IMR-90 (cell line): ENCODE data around the gene AFG1L. TPM values are rescaled to one million over a fixed set of nuclear protein-coding genes. Genes with fewer than 3 reads are reported as not detected.

Experiments
- ATAC-seq: fragments of 200-7000 bp; cut with Tn5 transposase; 2 replicates; pipeline ENCODE4 v1.9.1; 2020; ENCODE audit warnings: low read depth, mild to moderate bottlenecking, moderate library complexity
- BruUV-seq: library from RNA; stranded (reverse); fragments of 400-500 nt; replicated peaks from 2 replicates; lab custom pipeline; 2021; lab: Mats Ljungman, UMichigan
- CTCF ChIA-PET: fragments of 300-600 bp; formaldehyde crosslinking; extraction: SDS; loops from one replicate; lab custom pipeline; 2021; ENCODE audit warnings: antibody characterized with exemption; lab: Yijun Ruan, JAX
- POLR2A ChIA-PET: fragments of 300-600 bp; sonication (Branson Sonifier 250); formaldehyde crosslinking; loops from one replicate; lab custom pipeline; 2022; ENCODE audit warnings: antibody characterized with exemption; ENCODE audit not compliant: unreplicated experiment; lab: Charles Lee
- DNase-seq: peaks from one replicate; pipeline ENCODE4 v3.0.0; 2013
- H2AFZ ChIP-seq: replicated peaks from 2 replicates; pipeline ENCODE3; 2013; ENCODE audit warnings: low read length, mild to moderate bottlenecking; ENCODE audit not compliant: poor library complexity
- H2AK5ac ChIP-seq: 2 replicates; pipeline ENCODE4 v1.6.1; 2013; ENCODE audit warnings: low read depth, low read length, inconsistent platforms
- H2AK9ac ChIP-seq: replicated peaks from 2 replicates; pipeline ENCODE3; 2013; ENCODE audit warnings: mild to moderate bottlenecking, low read depth, low read length, moderate library complexity; ENCODE audit not compliant: poor library complexity
- H2BK120ac ChIP-seq: 2 replicates; pipeline ENCODE4 v1.6.1; 2013; ENCODE audit warnings: low read depth, low read length, inconsistent platforms
- H2BK15ac ChIP-seq: 3 replicates; pipeline ENCODE4 v1.6.1; 2013; ENCODE audit warnings: low read depth, low read length, inconsistent platforms
- H2BK20ac ChIP-seq: 2 replicates; pipeline ENCODE4 v1.6.1; 2013; ENCODE audit warnings: low read depth, mild to moderate bottlenecking, inconsistent platforms, low read length, moderate library complexity
- H2BK5ac ChIP-seq: 2 replicates; pipeline ENCODE4 v1.6.1; 2013; ENCODE audit warnings: mild to moderate bottlenecking, low read depth, low read length, inconsistent platforms; ENCODE audit not compliant: poor library complexity, severe bottlenecking
- H3K14ac ChIP-seq: replicated peaks from 2 replicates; pipeline ENCODE4 v1.6.1; 2013; ENCODE audit warnings: low read depth, low read length, inconsistent platforms
- H3K18ac ChIP-seq: 2 replicates; pipeline ENCODE4 v1.6.1; 2013; ENCODE audit warnings: low read depth, low read length, control low read depth
- H3K23ac ChIP-seq: 2 replicates; pipeline ENCODE4 v1.6.1; 2013; ENCODE audit warnings: low read depth, low read length, inconsistent platforms
- H3K27ac ChIP-seq: 2 replicates; pipeline ENCODE4 v1.5.1; 2013; ENCODE audit warnings: mild to moderate bottlenecking, control low read depth, low read length; ENCODE audit not compliant: insufficient read depth
- H3K27me3 ChIP-seq: 2 replicates; pipeline ENCODE4 v1.6.1; 2013; ENCODE audit warnings: low read length; ENCODE audit not compliant: control insufficient read depth, insufficient read depth
- H3K36me3 ChIP-seq: 2 replicates; pipeline ENCODE4 v1.6.1; 2013; ENCODE audit warnings: low read length, mixed read lengths; ENCODE audit not compliant: control insufficient read depth, insufficient read depth
- H3K4ac ChIP-seq: 2 replicates; pipeline ENCODE4 v1.6.1; 2013; ENCODE audit warnings: low read depth, low read length, inconsistent platforms
- H3K4me1 ChIP-seq: 2 replicates; pipeline ENCODE4 v1.6.1; 2013; ENCODE audit warnings: low read length, mixed read lengths; ENCODE audit not compliant: control insufficient read depth, insufficient read depth
- H3K4me2 ChIP-seq: 2 replicates; pipeline ENCODE4 v1.6.1; 2013; ENCODE audit warnings: low read depth, mild to moderate bottlenecking, control low read depth, low read length, moderate library complexity
- H3K4me3 ChIP-seq: 2 replicates; pipeline ENCODE4 v1.5.1; 2013; ENCODE audit warnings: low read depth, mild to moderate bottlenecking, control low read depth, low read length, moderate library complexity; ENCODE audit not compliant: insufficient read depth
- H3K56ac ChIP-seq: 2 replicates; pipeline ENCODE4 v1.6.1; 2013; ENCODE audit warnings: low read length, inconsistent platforms; ENCODE audit not compliant: insufficient read depth; ENCODE audit errors: extremely low read depth
- H3K79me1 ChIP-seq, 2 experiments: 2 replicates each; pipeline ENCODE4 v1.6.1; 2013; ENCODE audit warnings: low read length in 2 of 2, inconsistent platforms in 1 of 2, low read depth in 1 of 2
- H3K9ac ChIP-seq: 2 replicates; pipeline ENCODE4 v1.6.1; 2013; ENCODE audit warnings: low read depth, low read length, control low read depth
- H3K9me1 ChIP-seq: 2 replicates; pipeline ENCODE4 v1.6.1; 2013; ENCODE audit warnings: low read length, inconsistent platforms; ENCODE audit not compliant: insufficient read depth
- H3K9me3 ChIP-seq: 2 replicates; pipeline ENCODE4 v1.6.1; 2013; ENCODE audit warnings: low read length; ENCODE audit not compliant: control insufficient read depth, insufficient read depth
- H4K20me1 ChIP-seq: 2 replicates; pipeline ENCODE4 v1.6.1; 2013; ENCODE audit warnings: low read length, inconsistent platforms; ENCODE audit not compliant: insufficient read depth
- H4K5ac ChIP-seq: 2 replicates; pipeline ENCODE4 v1.6.1; 2013; ENCODE audit warnings: mild to moderate bottlenecking, low read depth, low read length, control low read depth
- H4K8ac ChIP-seq, 2 experiments: 2 replicates each; pipeline ENCODE4 v1.6.1; 2013; ENCODE audit warnings: low read depth in 2 of 2, low read length in 2 of 2, control low read depth in 1 of 2, inconsistent platforms in 1 of 2
- H4K91ac ChIP-seq: 2 replicates; pipeline ENCODE4 v1.6.1; 2013; ENCODE audit warnings: low read depth, low read length, inconsistent platforms; ENCODE audit not compliant: insufficient read depth
- BHLHE40 ChIP-seq: fragments of 150-350 bp; IDR thresholded peaks from 2 replicates; pipeline ENCODE4 v1.6.1; 2016; ENCODE audit warnings: mild to moderate bottlenecking, low read depth, low read length
- ELK1 ChIP-seq: fragments of 150-350 bp; IDR thresholded peaks from 2 replicates; pipeline ENCODE4 v1.6.1; 2016; ENCODE audit warnings: low read depth, mild to moderate bottlenecking, low read length, moderate library complexity, borderline replicate concordance
- MAFK ChIP-seq: IDR thresholded peaks from 2 replicates; pipeline ENCODE4 v1.6.1; 2012; ENCODE audit warnings: low read depth, low read length, improper control_type of control experiment
- MXI1 ChIP-seq: IDR thresholded peaks from 2 replicates; pipeline ENCODE4 v1.6.1; 2012; ENCODE audit warnings: low read depth, mild to moderate bottlenecking, low read length, moderate library complexity, borderline replicate concordance
- WGBS, 2 experiments: methylation state at CpG; one replicate each; pipeline versions ENCODE4 v1.1.5 to v1.1.7; 2013; ENCODE audit warnings: missing lambda C conversion rate in 2 of 2; ENCODE audit not compliant: insufficient read length in 1 of 2; ENCODE audit errors: extremely low coverage in 2 of 2; 5-methylcytosine and 5-hydroxymethylcytosine counted together
- dilution Hi-C: fragments of 300-500 bp; cut with HindIII; formaldehyde crosslinking; loops from one replicate; pipeline ENCODE4 v1.14.3; 2018; ENCODE audit warnings: low sequenced_read_pairs; ENCODE audit not compliant: unreplicated experiment
- in situ Hi-C: fragments of 300-500 bp; cut with MboI; formaldehyde crosslinking; loops from 3 replicates; pipeline ENCODE4 v1.14.3; 2019; ENCODE audit warnings: low sequenced_read_pairs, inconsistent platforms, mixed read lengths
- intact Hi-C: fragments of 100-400 bp; cut with micrococcal nuclease; formaldehyde crosslinking; loops from 2 replicates; pipeline ENCODE4 v1.10.0; 2022
- polyA plus RNA-seq, 3 experiments: library from polyadenylated mRNA; depleted of rRNA; stranded (reverse); fragments of >200 nt; gene quantifications; 2 replicates each; pipeline ENCODE4 v1.2.3, GENCODE V29; 2012; ENCODE audit warnings: low replicate concordance in 1 of 3
- total RNA-seq: library from RNA; depleted of rRNA; stranded (reverse); fragments of >200 nt; gene quantifications from 2 replicates; pipeline ENCODE4 v1.2.3, GENCODE V29; 2012

Gene AFG1L
- total and polyA plus RNA-seq, 2 of the 4 experiments (the other 2 are of a cell fraction) = 1.0 to 2.0 TPM

DNA sequence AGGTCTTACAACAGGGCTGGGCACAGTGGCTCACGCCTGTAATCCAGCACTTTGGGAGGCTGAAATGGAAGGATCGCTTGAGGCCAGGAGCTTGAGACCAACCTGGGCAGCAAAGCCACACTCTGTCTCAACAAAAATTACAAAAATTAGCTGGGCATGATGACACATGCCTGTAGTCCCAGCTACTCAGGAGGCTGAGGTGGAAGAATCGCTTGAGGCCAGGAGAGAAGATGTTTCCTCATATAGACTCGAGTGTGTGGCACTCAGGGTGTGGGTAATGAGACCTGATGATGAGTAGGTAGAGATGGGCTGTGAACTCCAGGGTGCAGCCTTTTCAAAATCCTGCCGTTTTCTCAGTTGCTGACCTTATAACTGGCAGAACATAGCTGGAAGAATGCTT, 140.5 kb downstream of the AFG1L start:
- no peak overlapping the region for H4K91ac ChIP-seq
- H3K18ac ChIP-seq = no peak overlapping the region
- ATAC-seq (no peak), DNase-seq (no peak)
- H3K4me1 ChIP-seq = no peaks in the 10 kb centered on the region
- no peak overlapping the region for H3K9ac ChIP-seq
- H3K4me3 ChIP-seq = no peak overlapping the region
- no TSS peak for BruUV-seq
- no peaks in the 10 kb centered on the region for H3K27me3 ChIP-seq
- no peak overlapping the region for H4K8ac ChIP-seq
- no peak overlapping the region for H2BK120ac ChIP-seq
- H2BK5ac ChIP-seq = no peak overlapping the region
- H3K79me1 ChIP-seq = no peaks in the 10 kb centered on the region
- no peak overlapping the region for H3K14ac ChIP-seq
- H2BK15ac ChIP-seq = no peak overlapping the region
- in situ Hi-C loops (no loop called here), dilution Hi-C loops (no loop called here), intact Hi-C loops (no loop called here)
- no peak overlapping the region for H3K23ac ChIP-seq
- no peak overlapping the region for H2AK5ac ChIP-seq
- CTCF ChIA-PET = no interaction called here
- H3K9me3 ChIP-seq = no peaks in the 10 kb centered on the region
- no peaks in the 10 kb centered on the region for H3K36me3 ChIP-seq
- H4K5ac ChIP-seq = no peak overlapping the region
- no peaks in the 10 kb centered on the region for H3K9me1 ChIP-seq
- WGBS, 2 experiments = 100% methylated on average over 1 of the region's 5 CpGs; no CpG with 5 or more reads in 1 of the 2 experiments
- H2AFZ ChIP-seq = no peak overlapping the region
- no peaks in the 10 kb centered on the region for H4K20me1 ChIP-seq
- no peak overlapping the region for H3K4ac ChIP-seq
- no peak for TF ChIP-seq ELK1
- TF ChIP-seq MXI1 = no peak
- no peak for TF ChIP-seq MAFK
- no peak for TF ChIP-seq BHLHE40
- no peak overlapping the region for H2BK20ac ChIP-seq
- POLR2A ChIA-PET = no interaction called here
- no peak overlapping the region for H3K27ac ChIP-seq
- no peak overlapping the region for H2AK9ac ChIP-seq
- no peak overlapping the region for H3K4me2 ChIP-seq
- H3K56ac ChIP-seq = no peak overlapping the region
